Peyer's patch (tissue), 4 donors: ENCODE measurements around the gene MYRIP.
"Not testable (repeated sequence)": the region's sequence is repeated elsewhere in the genome, so short reads cannot be mapped to it uniquely, and the experiment has no call there.

Experiments used
- CTCF ChIP-seq, 6 experiments: fragments of 450-650 bp in 4 of 6; fragments of 200-600 bp in 2 of 6; sonication (generic) in 1 of 6; IDR thresholded peaks; one replicate each; pipeline ENCODE4 v1.5.1; 2017 to 2019; ENCODE audit warnings: antibody characterized with exemption in 6 of 6, mild to moderate bottlenecking in 3 of 6, moderate library complexity in 1 of 6
- POLR2A ChIP-seq, 2 donors: fragments of 450-650 bp; IDR thresholded peaks; one replicate each; pipeline ENCODE4 v1.5.1; 2017; ENCODE audit warnings: antibody characterized with exemption in 2 of 2, mild to moderate bottlenecking in 2 of 2, moderate library complexity in 2 of 2

GRCh38 chr3:40133886-40134575 is 324.6 kb downstream of the MYRIP start:
- TF ChIP-seq POLR2A, CTCF (IDR thresholded peaks at IDR 0.05): not testable (repeated sequence)
